ENCODE data around the gene CNKSR3.

Gene CNKSR3

GRCh38 chr6:154386848-154387717 is 123.4 kb downstream of the CNKSR3 start:
- Histone ChIP-seq H3K9me3 (ENCODE audit: severe bottlenecking) (no peaks in the 10 kb centered on the region), H3K4me3 (ENCODE audit: low read depth, low read length) (no peak overlapping the region), H3K36me3 (no peaks in the 10 kb centered on the region), H3K27me3 (ENCODE audit: insufficient read depth, low read depth, severe bottlenecking) (no peaks in the 10 kb centered on the region), H3K27ac (no peak overlapping the region)
- TF ChIP-seq, protein P1, sequence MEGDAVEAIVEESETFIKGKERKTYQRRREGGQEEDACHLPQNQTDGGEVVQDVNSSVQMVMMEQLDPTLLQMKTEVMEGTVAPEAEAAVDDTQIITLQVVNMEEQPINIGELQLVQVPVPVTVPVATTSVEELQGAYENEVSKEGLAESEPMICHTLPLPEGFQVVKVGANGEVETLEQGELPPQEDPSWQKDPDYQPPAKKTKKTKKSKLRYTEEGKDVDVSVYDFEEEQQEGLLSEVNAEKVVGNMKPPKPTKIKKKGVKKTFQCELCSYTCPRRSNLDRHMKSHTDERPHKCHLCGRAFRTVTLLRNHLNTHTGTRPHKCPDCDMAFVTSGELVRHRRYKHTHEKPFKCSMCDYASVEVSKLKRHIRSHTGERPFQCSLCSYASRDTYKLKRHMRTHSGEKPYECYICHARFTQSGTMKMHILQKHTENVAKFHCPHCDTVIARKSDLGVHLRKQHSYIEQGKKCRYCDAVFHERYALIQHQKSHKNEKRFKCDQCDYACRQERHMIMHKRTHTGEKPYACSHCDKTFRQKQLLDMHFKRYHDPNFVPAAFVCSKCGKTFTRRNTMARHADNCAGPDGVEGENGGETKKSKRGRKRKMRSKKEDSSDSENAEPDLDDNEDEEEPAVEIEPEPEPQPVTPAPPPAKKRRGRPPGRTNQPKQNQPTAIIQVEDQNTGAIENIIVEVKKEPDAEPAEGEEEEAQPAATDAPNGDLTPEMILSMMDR (IDR thresholded peaks at IDR 0.05; ENCODE audit: low read depth, low read length) = no peak
- no peak for DNase-seq

GRCh38 chr6:154384191-154384590 is 126.3 kb downstream of the CNKSR3 start:
- Histone ChIP-seq H3K36me3 (no peaks in the 10 kb centered on the region), H3K9me3 (ENCODE audit: severe bottlenecking) (no peaks in the 10 kb centered on the region), H3K4me3 (ENCODE audit: low read depth, low read length) (no peak overlapping the region), H3K27ac (no peak overlapping the region), H3K27me3 (ENCODE audit: insufficient read depth, low read depth, severe bottlenecking) (no peaks in the 10 kb centered on the region)
- DNase-seq = no peak
- TF ChIP-seq, protein P1 (IDR thresholded peaks at IDR 0.05; ENCODE audit: low read depth, low read length) = no peak

DNA sequence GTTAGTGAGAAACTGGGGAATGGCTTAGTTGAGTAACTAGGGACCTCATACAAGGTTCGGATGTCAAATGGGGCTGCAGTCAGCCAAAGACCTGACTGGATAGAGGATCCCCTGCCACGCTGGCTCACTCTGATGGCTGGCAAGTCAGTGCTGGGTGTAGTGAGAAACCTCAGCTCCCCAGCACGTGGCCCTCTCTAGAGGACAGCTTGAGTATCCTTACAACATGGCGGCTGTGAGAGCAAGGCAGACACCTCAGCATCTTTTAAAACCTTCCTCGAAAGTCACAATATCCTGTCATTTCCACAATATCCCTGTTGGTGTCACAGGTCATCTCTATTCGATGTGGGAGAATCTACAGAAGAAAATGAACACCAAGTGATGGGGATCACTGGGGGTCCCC is 127.2 kb downstream of the CNKSR3 start:
- Histone ChIP-seq H3K27ac (no peak overlapping the region), H3K27me3 (ENCODE audit: insufficient read depth, low read depth, severe bottlenecking) (no peaks in the 10 kb centered on the region), H3K4me3 (ENCODE audit: low read depth, low read length) (no peak overlapping the region), H3K36me3 (no peaks in the 10 kb centered on the region), H3K9me3 (ENCODE audit: severe bottlenecking) (no peaks in the 10 kb centered on the region)
- TF ChIP-seq, protein P1 (IDR thresholded peaks at IDR 0.05; ENCODE audit: low read depth, low read length) = no peak
- DNase-seq = no peak

GRCh38 chr6:154382740-154383139 is 127.7 kb downstream of the CNKSR3 start:
- H3K36me3 ChIP-seq = no peaks in the 10 kb centered on the region
- no peaks in the 10 kb centered on the region for H3K9me3 ChIP-seq (ENCODE audit: severe bottlenecking)
- no peaks in the 10 kb centered on the region for H3K27me3 ChIP-seq (ENCODE audit: insufficient read depth, low read depth, severe bottlenecking)
- no peak for DNase-seq
- H3K27ac ChIP-seq = no peak overlapping the region
- TF ChIP-seq, protein P1 (IDR thresholded peaks at IDR 0.05; ENCODE audit: low read depth, low read length) = no peak
- no peak overlapping the region for H3K4me3 ChIP-seq (ENCODE audit: low read depth, low read length)

- Histone ChIP-seq H3K9me3 (ENCODE audit: severe bottlenecking) (no peaks in the 10 kb centered on the region), H3K27me3 (ENCODE audit: insufficient read depth, low read depth, severe bottlenecking) (no peaks in the 10 kb centered on the region), H3K4me3 (ENCODE audit: low read depth, low read length) (no peak overlapping the region), H3K36me3 (no peaks in the 10 kb centered on the region), H3K27ac (no peak overlapping the region)
- TF ChIP-seq, protein P1 (IDR thresholded peaks at IDR 0.05; ENCODE audit: low read depth, low read length) = no peak
- DNase-seq = no peak
Measured at GRCh38 chr6:154381548-154381947, 128.9 kb downstream of the CNKSR3 start.

Measured in WERI-Rb-1 (cell line).